ENCODE measurements around the gene GSC2. TPM values are rescaled to one million over a fixed set of nuclear protein-coding genes. Genes with fewer than 3 reads are reported as not detected.

GSC2 gene
- total and polyA plus RNA-seq, 12 donors, result not detected

DNA sequence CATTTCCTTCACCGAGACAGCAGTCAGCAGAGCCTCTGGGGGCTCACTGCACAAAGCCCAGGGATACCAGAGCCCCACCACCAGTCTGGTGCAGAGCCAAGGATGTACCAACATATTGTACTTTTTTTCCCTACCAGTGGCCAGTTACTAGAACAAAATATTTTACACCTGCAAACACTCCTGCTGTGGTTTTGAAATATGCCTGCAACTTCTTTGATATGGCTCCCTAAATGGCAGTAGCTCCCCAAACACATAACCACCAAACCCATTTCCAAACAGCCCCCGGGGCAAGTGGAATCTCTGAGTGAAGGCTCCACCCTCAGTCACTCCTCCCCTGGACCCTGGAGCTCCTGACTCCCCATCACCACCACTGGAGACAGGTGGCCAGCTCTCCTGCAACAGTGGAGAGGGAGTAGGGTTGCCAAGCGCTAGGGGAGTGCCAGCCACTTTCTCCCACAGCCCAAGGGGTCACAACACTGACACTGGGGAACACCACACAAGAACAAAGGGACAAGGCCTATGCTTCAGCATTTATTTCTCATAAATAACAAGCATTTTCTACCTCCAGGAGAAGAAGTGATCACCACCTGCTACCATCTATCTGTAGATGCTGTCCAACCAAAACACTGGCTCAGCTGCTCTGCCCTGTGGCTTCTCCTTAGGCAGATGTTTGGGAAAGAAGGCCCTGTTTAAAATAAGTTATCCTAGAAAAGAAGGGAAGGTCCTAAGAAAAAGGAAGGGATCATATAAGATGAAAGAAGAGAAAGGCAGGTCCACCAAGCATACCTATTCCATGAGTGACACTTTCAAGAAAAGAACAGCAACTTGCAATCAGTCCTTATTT, 43.0 kb downstream of the GSC2 start:
- H3K36me3 ChIP-seq, result peaks cover 0 to 2% (median 0%) of the 10 kb centered on the region in 9 donors
- no peaks in the 10 kb centered on the region for H3K27me3 ChIP-seq
- H3K27ac ChIP-seq, result no peak overlapping the region
- no peak for ATAC-seq
- 75 to 76% methylated on average over 3 of the region's 3 CpGs for WGBS, 2 donors
- DNase-seq, result no peak
- intact Hi-C loops (cut with DNase I), result no loop called here
- no peaks in the 10 kb centered on the region for H3K9me3 ChIP-seq
- H3K4me3 ChIP-seq, result no peak overlapping the region
- H3K4me1 ChIP-seq, result peaks cover 13 to 72% (median 51%) of the 10 kb centered on the region in 9 donors
- TF ChIP-seq, protein P1, sequence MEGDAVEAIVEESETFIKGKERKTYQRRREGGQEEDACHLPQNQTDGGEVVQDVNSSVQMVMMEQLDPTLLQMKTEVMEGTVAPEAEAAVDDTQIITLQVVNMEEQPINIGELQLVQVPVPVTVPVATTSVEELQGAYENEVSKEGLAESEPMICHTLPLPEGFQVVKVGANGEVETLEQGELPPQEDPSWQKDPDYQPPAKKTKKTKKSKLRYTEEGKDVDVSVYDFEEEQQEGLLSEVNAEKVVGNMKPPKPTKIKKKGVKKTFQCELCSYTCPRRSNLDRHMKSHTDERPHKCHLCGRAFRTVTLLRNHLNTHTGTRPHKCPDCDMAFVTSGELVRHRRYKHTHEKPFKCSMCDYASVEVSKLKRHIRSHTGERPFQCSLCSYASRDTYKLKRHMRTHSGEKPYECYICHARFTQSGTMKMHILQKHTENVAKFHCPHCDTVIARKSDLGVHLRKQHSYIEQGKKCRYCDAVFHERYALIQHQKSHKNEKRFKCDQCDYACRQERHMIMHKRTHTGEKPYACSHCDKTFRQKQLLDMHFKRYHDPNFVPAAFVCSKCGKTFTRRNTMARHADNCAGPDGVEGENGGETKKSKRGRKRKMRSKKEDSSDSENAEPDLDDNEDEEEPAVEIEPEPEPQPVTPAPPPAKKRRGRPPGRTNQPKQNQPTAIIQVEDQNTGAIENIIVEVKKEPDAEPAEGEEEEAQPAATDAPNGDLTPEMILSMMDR (IDR thresholded peaks at IDR 0.05), result no peak

DNA sequence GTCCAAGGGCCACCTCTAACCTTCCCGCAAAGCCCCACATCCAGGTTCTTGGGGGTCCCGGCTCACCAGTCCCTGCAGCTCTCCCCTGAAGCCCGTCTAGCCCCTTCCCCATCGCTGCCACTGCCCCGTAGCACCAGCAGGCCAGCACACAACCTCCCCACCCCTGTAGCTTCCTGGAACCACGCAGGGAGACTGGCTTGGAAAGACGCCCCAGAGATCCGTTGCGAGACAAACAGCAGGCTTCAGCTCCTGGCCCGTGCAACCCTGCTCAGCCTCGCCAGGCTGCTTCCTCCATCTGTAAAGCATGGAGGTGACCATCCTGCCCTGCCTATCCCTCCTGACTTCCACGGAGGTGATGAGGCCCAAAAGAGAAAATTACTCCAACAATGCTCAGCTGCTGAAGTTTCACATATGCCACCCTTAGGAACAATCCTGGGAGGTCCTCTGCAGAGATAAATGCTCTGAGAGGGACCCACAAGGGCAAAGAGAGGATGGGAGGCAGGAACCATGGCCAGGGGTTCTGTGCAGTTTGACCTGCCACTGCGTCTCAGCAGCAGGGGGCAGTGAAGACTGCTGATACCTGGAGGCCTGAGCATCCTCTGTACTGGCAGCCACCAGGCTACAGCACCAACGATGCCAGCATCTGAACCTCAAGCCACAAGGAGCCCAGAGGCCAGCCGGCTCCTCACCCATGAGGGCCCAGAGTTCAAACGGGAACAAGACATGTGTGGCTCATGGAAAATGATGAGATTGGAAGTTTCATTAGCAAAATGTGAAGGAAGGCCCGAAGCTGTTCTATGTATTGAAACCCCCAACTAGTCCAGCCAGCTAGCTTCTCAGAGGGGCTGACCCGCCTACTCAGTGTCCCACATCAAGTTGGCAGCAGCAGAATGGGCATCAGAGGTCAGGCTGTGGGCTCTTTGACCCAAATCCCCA, 44.0 kb downstream of the GSC2 start:
- intact Hi-C loops (cut with DNase I), result no loop called here
- Histone ChIP-seq H3K27me3 (no peaks in the 10 kb centered on the region), H3K36me3 (peaks cover 0 to under 1% (median 0%) of the 10 kb centered on the region in 9 donors), H3K27ac (peak overlapping the region in 1 of 10 donors; percentile 49), H3K9me3 (no peaks in the 10 kb centered on the region), H3K4me1 (peaks cover 13 to 67% (median 51%) of the 10 kb centered on the region in 9 donors), H3K4me3 (no peak overlapping the region)
- 55 to 64% methylated on average over 18 of the region's 18 CpGs for whole genome bisulfite sequencing, 2 donors
- TF ChIP-seq, protein P1 (IDR thresholded peaks at IDR 0.05), result peak in 5 of 9 donors; percentile 10 to 37 (median 22)
- ATAC-seq (peak in 5 of 8 donors; percentile 21 to 46 (median 32)), DNase-seq (no peak)

DNA sequence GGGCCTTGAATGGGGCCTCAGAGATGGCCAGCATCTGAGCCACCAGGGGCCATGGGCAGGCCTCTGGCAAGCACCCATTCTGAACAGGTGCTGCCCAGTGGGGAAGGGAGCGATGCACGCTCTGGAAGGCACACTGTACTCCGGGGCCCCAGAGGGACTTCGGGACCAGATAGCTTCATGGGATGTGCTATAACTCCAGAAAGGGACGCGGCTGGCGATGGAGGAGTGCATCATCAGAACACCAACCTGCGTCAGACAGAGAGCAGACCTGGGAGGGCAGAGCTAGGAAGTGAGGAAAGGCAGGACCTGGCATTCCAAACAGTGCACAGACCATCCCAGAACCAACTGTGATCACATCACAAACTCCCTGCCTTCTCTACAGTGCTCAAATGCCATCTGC, 44.6 kb downstream of the GSC2 start:
- no peaks in the 10 kb centered on the region for H3K9me3 ChIP-seq
- TF ChIP-seq, protein P1 (IDR thresholded peaks at IDR 0.05), result no peak
- intact Hi-C loops (cut with DNase I), result no loop called here
- H3K27me3 ChIP-seq, result no peaks in the 10 kb centered on the region
- ATAC-seq, result no peak
- H3K27ac ChIP-seq, result no peak overlapping the region
- 96 to 99% methylated on average over 8 of the region's 8 CpGs for WGBS, 2 donors
- no peak for DNase-seq
- no peak overlapping the region for H3K4me3 ChIP-seq
- peaks cover 0 to under 1% (median 0%) of the 10 kb centered on the region in 9 donors for H3K36me3 ChIP-seq
- H3K4me1 ChIP-seq, result peaks cover 13 to 64% (median 49%) of the 10 kb centered on the region in 9 donors
